CD4-positive, alpha-beta T cell (primary cell): Measurements from ENCODE around the gene RSPO1. TPM values are rescaled to one million over a fixed set of nuclear protein-coding genes. Genes with fewer than 3 reads are reported as not detected.

Source experiments
- ATAC-seq: fragments of 200-7000 bp; cut with Tn5 transposase; one replicate; pipeline ENCODE4 v1.10.0; 2022; ENCODE audit warnings: mild to moderate bottlenecking; ENCODE audit not compliant: poor library complexity
- CTCF ChIA-PET: fragments of 350-600 bp; sonication (Branson Sonifier 250); formaldehyde crosslinking; loops from one replicate; lab custom pipeline; 2021; ENCODE audit warnings: antibody characterized with exemption, inconsistent platforms; lab: Charles Lee
- POLR2A ChIA-PET: fragments of 350-600 bp; sonication (Branson Sonifier 250); formaldehyde crosslinking; loops from one replicate; lab custom pipeline; 2021; ENCODE audit warnings: antibody characterized with exemption, inconsistent platforms; lab: Charles Lee
- DNase-seq, 14 experiments: peaks; one replicate each; pipeline ENCODE4 v3.0.0-alpha.2; 2013 to 2020; ENCODE audit warnings: mixed read lengths in 2 of 14
- H3K27ac ChIP-seq, 2 donors: one replicate each; pipeline versions ENCODE4 v1.5.1 to v1.7.0; 2013; ENCODE audit warnings: low read length in 2 of 2, low read depth in 1 of 2, mild to moderate bottlenecking in 1 of 2
- H3K27me3 ChIP-seq, 2 experiments: 1 replicate in 1 of 2; 2 replicates in 1 of 2; pipeline versions ENCODE4 v1.6.1 to v1.7.0; 2013; ENCODE audit warnings: low read length in 2 of 2, control low read depth in 1 of 2, mild to moderate bottlenecking in 1 of 2, moderate library complexity in 1 of 2; ENCODE audit not compliant: insufficient read depth in 2 of 2, control insufficient read depth in 1 of 2
- H3K36me3 ChIP-seq: one replicate; pipeline ENCODE4 v1.6.1; 2013; ENCODE audit warnings: low read length, control low read depth; ENCODE audit not compliant: insufficient read depth
- H3K4me1 ChIP-seq: one replicate; pipeline ENCODE4 v1.6.1; 2013; ENCODE audit warnings: low read length, control low read depth; ENCODE audit not compliant: insufficient read depth
- H3K4me3 ChIP-seq: one replicate; pipeline ENCODE4 v1.5.1; 2013; ENCODE audit warnings: mild to moderate bottlenecking, low read length, moderate library complexity
- H3K9me3 ChIP-seq, 2 experiments: 1 replicate in 1 of 2; 2 replicates in 1 of 2; pipeline versions ENCODE4 v1.6.1 to v1.7.0; 2013; ENCODE audit warnings: low read length in 2 of 2, mild to moderate bottlenecking in 2 of 2, control low read depth in 1 of 2, moderate library complexity in 1 of 2; ENCODE audit not compliant: control insufficient read depth in 1 of 2, insufficient read depth in 1 of 2
- H3K27ac Mint-ChIP-seq: one replicate; pipeline ENCODE4 v1.8.0; 2020; ENCODE audit warnings: mixed read lengths
- H3K27me3 Mint-ChIP-seq: one replicate; pipeline ENCODE4 v1.8.0; 2021; ENCODE audit warnings: mixed read lengths
- H3K36me3 Mint-ChIP-seq: one replicate; pipeline ENCODE4 v1.8.0; 2021; ENCODE audit warnings: low read depth, mixed read lengths
- H3K4me1 Mint-ChIP-seq: one replicate; pipeline ENCODE4 v1.8.0; 2021; ENCODE audit warnings: low read depth, mixed read lengths
- H3K4me3 Mint-ChIP-seq: one replicate; pipeline ENCODE4 v1.8.0; 2020; ENCODE audit warnings: mild to moderate bottlenecking, mixed read lengths
- H3K9me3 Mint-ChIP-seq: one replicate; pipeline ENCODE4 v1.8.0; 2020; ENCODE audit warnings: mixed read lengths
- intact Hi-C, 2 experiments: fragments of 100-400 bp; cut with DNase I in 1 of 2; cut with micrococcal nuclease in 1 of 2; formaldehyde crosslinking; loops; one replicate each; pipeline versions ENCODE4 v1.15.1 to v1.9.0; 2023 to 2025; cut with DNase I, micrococcal nuclease
- total RNA-seq, 174 experiments: library from RNA in 2 of 174; stranded (reverse) in 2 of 174; gene quantifications; one replicate each; pipeline ENCODE4 v1.2.3 and lab custom pipeline; 2021 to 2026
- TF ChIP-seq, protein P1 (sequence below): fragments of 200-600 bp; IDR thresholded peaks from one replicate; pipeline ENCODE4 v1.8.0; 2022; ENCODE audit warnings: antibody characterized with exemption, mild to moderate bottlenecking

RSPO1 gene
- total RNA-seq, 2 experiments from 2014 or later, result not detected

DNA sequence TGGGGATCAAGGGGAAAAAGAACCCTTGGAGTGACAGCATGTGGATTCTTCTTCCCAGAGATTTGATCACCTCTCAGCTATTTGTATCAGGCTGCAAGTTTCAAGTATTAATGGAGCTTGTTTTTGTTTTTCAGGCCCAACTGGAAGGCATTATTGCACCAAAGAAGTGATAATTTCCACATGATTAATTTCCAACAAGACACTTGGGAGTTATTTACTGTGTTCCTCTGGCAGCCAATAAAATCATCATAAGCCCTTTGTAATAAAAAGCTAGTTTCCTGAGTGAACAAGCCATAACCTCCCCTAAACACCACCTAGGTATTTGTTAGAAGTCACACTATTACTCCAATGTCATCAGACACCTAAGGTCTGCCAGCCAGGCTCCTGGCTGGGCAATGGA lies 69.8 kb downstream of the RSPO1 start:
- DNase-seq, result no peak

DNA sequence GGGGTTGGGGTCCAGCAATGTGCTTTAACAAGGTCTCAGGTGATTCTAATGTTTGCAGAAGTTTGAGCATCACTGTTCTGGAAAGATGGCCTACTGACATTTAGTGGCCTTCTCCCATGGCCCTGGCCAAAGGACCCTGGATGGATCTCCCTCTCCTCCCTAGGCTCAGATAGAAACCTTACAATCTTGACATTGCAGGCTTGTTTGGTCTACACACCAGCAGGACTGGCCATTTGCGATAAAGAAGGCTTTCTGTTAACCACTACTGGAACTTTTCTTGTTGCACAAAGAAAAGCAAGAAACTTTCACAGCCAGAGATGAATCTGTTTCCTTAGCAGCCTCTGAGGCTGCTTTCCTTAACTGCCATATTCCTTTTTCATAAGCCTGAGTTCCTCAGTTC lies 71.7 kb downstream of the RSPO1 start:
- CTCF ChIA-PET, result no interaction called here
- H3K27me3 Mint-ChIP-seq, result peaks cover 3% of the 10 kb centered on the region
- TF ChIP-seq, protein P1, sequence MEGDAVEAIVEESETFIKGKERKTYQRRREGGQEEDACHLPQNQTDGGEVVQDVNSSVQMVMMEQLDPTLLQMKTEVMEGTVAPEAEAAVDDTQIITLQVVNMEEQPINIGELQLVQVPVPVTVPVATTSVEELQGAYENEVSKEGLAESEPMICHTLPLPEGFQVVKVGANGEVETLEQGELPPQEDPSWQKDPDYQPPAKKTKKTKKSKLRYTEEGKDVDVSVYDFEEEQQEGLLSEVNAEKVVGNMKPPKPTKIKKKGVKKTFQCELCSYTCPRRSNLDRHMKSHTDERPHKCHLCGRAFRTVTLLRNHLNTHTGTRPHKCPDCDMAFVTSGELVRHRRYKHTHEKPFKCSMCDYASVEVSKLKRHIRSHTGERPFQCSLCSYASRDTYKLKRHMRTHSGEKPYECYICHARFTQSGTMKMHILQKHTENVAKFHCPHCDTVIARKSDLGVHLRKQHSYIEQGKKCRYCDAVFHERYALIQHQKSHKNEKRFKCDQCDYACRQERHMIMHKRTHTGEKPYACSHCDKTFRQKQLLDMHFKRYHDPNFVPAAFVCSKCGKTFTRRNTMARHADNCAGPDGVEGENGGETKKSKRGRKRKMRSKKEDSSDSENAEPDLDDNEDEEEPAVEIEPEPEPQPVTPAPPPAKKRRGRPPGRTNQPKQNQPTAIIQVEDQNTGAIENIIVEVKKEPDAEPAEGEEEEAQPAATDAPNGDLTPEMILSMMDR, result no peak
- H3K36me3 Mint-ChIP-seq, result peaks cover 37% of the 10 kb centered on the region
- Histone ChIP-seq H3K27ac (no peak overlapping the region), H3K36me3 (peaks cover 33% of the 10 kb centered on the region), H3K4me1 (no peaks in the 10 kb centered on the region), H3K4me3 (no peak overlapping the region), H3K9me3 (no peaks in the 10 kb centered on the region), H3K27me3 (no peaks in the 10 kb centered on the region)
- intact Hi-C loops, result loop anchor here in 1 of 2 experiments (1.0 kb wide), 1 partner anchor 119 kb away; no protein-coding TSS in a partner anchor
- ATAC-seq (no peak), DNase-seq (no peak)
- POLR2A ChIA-PET, result no interaction called here
- H3K9me3 Mint-ChIP-seq, result no peaks in the 10 kb centered on the region
- H3K4me1 Mint-ChIP-seq, result no peaks in the 10 kb centered on the region
- no peak overlapping the region for H3K4me3 Mint-ChIP-seq
- H3K27ac Mint-ChIP-seq, result no peak overlapping the region

More for the DNA sequence above, 69.8 kb downstream of the RSPO1 start:
- H3K27ac Mint-ChIP-seq, result no peak overlapping the region
- H3K27me3 Mint-ChIP-seq, result no peaks in the 10 kb centered on the region
- Histone ChIP-seq H3K27me3 (no peaks in the 10 kb centered on the region), H3K4me3 (no peak overlapping the region), H3K4me1 (no peaks in the 10 kb centered on the region), H3K36me3 (peaks cover 52% of the 10 kb centered on the region), H3K9me3 (no peaks in the 10 kb centered on the region), H3K27ac (no peak overlapping the region)
- ATAC-seq, result no peak
- peaks cover 56% of the 10 kb centered on the region for H3K36me3 Mint-ChIP-seq
- intact Hi-C loops, result no loop called here
- CTCF ChIA-PET, result no interaction called here
- POLR2A ChIA-PET, result interaction anchor here (1.2 kb wide), 1 partner anchor 124 kb away, joined by 3 read pairs; no protein-coding TSS in a partner anchor
- TF ChIP-seq, protein P1, result no peak
- no peak overlapping the region for H3K4me3 Mint-ChIP-seq
- H3K9me3 Mint-ChIP-seq, result no peaks in the 10 kb centered on the region
- H3K4me1 Mint-ChIP-seq, result no peaks in the 10 kb centered on the region

Other genes with a start within 250 kb of the RSPO1 start
- 100 to 1,000 TPM; 164 to 165 TPM for gene ZC3H12A, start 160.3 kb downstream of the RSPO1 start, total RNA-seq
- 10 to 100 TPM; 39.0 to 41.5 TPM for gene MEAF6, start 120.1 kb downstream of the RSPO1 start, total RNA-seq
- gene SNIP1, start 80.6 kb downstream of the RSPO1 start, total RNA-seq, result 10 to 100 TPM; 57.9 to 64.7 TPM
- gene DNALI1, start 78.0 kb downstream of the RSPO1 start, total RNA-seq, result not detected
- gene GNL2, start 39.0 kb downstream of the RSPO1 start, total RNA-seq, result 10 to 100 TPM; 43.4 to 44.5 TPM
- under 1 TPM; 0.25 to 0.36 TPM for gene CDCA8, start 57.6 kb upstream of the RSPO1 start, total RNA-seq
- gene EPHA10, start 130.2 kb upstream of the RSPO1 start, total RNA-seq, result not detected
- under 1 TPM; 0.33 to 0.53 TPM for gene MANEAL, start 159.0 kb upstream of the RSPO1 start, total RNA-seq
- gene C1orf122, start 172.9 kb upstream of the RSPO1 start, total RNA-seq, result 10 to 100 TPM; 10.9 to 13.2 TPM
- 10 to 100 TPM; 31.1 to 31.2 TPM for gene YRDC, start 173.3 kb upstream of the RSPO1 start, total RNA-seq
- gene MTF1, start 224.7 kb upstream of the RSPO1 start, total RNA-seq, result 10 to 100 TPM; 28.1 to 31.2 TPM